NCI-H1048 (cell line): ENCODE results near the gene FOXF1.

Experiments
- DNase-seq: peaks from one replicate; lab custom pipeline; 2025; lab: John Stamatoyannopoulos, UW

Gene FOXF1

DNA sequence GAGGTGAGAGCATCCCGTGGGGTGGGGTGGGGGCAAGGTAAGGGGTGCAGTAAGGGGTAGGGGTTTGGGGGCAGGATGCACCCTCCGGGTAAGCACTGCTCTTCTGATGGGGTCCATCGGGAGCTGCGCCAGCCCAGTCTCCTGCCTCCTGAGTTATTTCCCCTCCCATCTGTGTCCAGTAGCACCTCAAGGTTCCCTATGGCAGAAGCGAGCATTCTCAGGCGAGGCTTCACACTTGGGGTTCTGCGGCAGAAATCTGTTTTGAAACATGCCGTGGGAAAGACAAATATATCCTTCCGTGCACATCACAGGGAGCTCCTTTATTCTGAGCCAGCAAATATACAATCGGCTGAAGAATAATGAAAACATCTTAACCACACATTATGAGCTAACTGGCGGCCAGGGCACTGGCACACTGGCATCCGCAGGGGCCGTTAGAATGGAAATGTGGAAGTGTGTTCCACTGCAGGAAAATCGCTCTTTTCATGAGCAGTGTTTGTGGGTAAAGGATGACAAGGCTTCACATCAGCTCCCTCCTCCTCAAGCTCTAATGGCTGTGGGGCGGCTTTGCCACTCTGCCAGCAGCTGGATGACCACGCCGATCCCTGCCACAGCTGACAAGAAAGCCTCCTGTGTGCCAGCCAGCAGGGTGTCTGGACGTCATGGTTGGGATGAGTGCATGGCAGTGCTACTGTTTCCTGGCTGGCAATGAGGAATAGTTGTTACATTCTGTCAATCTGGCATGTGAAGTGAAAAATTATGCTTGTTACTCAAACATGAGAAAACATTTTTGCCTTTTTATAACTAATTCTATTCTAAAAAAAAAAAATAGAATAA is 24.7 kb downstream of the FOXF1 start:
- no peak for DNase-seq

- DNase-seq = no peak
These were observed 26.3 kb downstream of the FOXF1 start for GRCh38 chr16:86536621-86537020.

DNA sequence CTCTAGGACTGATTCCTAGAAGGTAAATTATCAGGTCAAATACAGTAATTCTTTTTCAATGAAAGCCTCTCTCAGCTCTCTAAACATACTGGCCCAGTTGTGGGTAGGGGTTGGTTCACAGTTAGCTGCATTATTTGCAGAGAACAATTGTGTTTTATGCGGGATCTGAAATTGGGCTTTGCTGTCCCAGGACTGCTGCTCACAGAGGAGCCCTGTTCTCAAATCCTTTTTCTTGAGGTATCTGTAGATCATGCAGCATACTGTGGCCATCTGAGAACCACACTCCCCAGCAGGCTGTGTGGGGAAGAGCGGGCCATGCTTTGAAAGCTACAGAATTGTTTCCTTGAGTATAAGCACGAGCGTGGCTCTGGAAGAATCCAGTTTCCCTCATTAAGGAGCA is 27.2 kb downstream of the FOXF1 start:
- no peak for DNase-seq

DNA sequence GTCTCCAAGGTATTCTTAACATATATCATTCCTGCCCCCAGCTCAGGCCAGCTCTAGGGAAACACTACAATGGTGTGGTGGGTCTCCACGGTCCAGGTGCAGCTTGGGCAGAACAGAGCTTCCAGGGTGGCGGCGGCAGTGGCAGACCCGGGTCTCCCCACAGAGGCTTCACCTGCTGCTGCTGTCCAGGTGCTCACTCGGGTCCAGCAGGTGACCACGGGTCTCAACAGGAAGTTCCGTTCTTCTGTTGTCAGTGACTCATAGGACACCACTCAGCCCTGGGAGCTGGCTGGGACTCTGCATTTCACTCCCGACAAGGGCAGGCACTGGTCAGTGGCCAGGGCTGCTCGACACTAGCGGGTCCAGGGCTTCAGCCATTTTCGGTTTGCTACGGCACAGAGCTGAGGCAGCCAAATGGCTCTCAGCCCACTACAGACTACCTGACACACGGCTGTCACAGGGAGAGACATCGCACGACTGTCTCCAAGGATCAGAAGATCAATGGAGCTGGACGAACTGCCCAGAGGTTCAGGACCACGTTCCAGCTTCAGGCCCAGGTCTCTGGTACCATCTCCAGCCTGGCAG is 28.0 kb downstream of the FOXF1 start:
- no peak for DNase-seq

DNA sequence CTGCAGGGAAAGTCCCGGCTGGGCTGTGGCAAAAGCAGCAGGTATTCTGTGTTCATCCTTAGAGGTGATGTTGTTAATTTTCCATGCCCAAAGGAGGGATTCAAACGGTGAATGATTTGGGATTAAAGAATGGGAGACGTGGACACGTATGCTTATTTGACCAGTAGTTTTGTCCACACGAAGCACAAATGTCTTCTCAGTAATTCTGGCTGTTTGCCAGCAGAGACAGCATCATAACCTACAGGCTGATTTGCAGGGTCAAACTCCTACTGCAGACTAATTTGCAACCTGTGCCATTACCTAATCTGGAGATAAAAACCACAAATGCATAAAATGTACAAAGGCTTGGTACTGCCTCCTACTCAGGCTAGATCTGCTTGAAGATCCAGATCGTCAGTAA is 30.6 kb downstream of the FOXF1 start:
- DNase-seq = no peak

GRCh38 chr16:86541560-86541959 is 31.2 kb downstream of the FOXF1 start:
- DNase-seq = no peak

- no peak for DNase-seq
These were observed 32.7 kb downstream of the FOXF1 start for GRCh38 chr16:86542756-86543750.

DNA sequence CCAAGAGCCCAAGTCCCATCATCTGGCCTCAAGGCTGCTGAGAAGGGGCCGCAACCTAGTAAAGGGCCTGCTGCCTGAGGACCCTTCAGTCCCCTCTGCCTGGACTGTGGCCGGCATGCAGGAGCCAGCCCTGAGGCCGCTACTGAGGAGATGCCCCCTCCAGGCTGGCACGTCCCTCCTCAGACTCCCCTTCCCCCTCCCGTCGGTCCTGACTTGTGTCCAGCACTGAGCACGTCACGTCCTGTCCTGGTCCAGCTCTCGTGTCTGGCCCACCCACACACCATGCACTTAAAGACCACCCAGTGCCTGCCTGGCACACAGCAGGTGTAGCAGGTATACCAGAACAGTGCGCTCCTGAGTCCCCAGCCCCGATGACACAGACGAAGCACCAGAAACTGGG is 35.2 kb downstream of the FOXF1 start:
- DNase-seq = no peak

DNA sequence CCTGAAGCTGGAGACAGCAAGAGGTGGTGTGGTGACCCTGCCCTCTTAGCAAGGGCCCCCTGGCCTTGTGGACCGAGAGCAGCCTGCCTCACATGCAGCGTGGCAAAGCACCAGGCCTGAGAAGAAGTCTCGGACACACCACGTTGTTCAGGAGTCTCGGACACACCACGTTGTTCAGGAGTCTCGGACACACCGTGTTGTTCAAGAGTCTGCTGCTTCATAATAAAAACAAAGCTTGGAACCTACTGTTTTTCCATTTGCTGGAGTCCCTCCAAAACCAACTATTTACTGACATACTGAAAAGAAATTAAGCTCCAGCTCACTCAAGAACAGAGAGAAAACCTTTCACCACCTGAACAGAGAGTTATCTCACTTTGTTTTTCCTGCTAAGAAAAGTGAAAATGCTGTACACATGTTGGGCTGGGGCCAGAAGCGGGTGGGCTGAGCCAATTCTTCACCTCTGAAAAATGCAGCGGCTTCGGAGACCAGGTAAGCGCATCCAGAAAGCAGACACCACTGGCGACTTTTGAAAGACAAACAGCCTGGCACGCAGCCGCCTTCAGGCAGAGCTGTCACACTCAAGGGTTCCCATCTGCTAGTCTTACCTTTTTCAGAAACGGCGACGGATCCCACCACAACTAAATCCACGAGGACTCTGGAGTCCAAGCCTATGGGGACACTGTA is 35.8 kb downstream of the FOXF1 start:
- DNase-seq = no peak

- DNase-seq = no peak
These were observed 36.3 kb downstream of the FOXF1 start for GRCh38 chr16:86546638-86547013.

GRCh38 chr16:86547286-86547685 is 37.0 kb downstream of the FOXF1 start:
- DNase-seq = no peak

GRCh38 chr16:86549076-86549892 is 39.0 kb downstream of the FOXF1 start:
- no peak for DNase-seq

GRCh38 chr16:86549893-86550190 is 39.5 kb downstream of the FOXF1 start:
- no peak for DNase-seq

DNA sequence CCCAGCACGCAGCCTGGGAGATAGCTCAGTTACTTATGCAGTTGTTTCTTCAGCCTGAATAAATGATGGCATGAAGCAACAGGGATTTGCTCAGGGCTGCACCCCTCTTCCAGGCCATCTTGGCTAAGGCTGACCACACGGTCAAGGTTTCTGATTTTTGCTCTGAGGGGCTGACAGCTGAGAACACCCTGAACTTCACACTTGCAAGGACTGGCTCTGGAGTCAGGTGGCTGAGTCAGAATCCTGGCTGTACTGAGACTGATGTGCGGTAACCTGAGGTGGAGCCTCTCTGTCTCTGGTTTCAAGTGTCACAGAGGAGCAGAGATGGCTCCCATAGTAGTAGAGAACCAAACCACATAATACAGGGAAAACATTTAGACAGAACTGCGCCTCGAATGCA is 40.0 kb downstream of the FOXF1 start:
- DNase-seq = no peak

GRCh38 chr16:86553356-86553755 is 43.0 kb downstream of the FOXF1 start:
- DNase-seq = no peak

GRCh38 chr16:86554599-86554916 is 44.2 kb downstream of the FOXF1 start:
- DNase-seq = no peak

GRCh38 chr16:86554917-86555703 is 44.8 kb downstream of the FOXF1 start, which contains the start of gene MTHFSD:
Gene MTHFSD, minus strand, starts transcription at chr16:86555235. Its CDS starts 51 bp downstream, at chr16:86555184.
- peak; percentile 61 for DNase-seq

DNA sequence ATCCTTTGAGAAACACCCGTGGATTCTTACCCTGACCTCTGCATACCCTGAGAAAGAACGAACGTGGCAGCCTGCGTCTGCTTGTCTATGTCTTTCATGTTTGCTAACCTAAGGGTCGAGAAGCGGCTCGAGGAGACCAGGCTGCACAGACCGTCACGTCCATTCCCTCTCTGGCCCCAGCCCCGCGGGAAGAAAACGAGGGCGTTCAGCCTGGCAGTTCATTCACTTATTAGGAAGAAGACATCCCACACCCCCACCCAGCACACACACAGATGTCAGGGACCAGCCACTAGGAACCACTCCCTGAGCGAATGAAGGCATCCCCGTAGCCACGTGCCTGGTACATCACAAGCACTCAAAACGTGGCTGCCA is 45.4 kb downstream of the FOXF1 start:
- DNase-seq = no peak

DNA sequence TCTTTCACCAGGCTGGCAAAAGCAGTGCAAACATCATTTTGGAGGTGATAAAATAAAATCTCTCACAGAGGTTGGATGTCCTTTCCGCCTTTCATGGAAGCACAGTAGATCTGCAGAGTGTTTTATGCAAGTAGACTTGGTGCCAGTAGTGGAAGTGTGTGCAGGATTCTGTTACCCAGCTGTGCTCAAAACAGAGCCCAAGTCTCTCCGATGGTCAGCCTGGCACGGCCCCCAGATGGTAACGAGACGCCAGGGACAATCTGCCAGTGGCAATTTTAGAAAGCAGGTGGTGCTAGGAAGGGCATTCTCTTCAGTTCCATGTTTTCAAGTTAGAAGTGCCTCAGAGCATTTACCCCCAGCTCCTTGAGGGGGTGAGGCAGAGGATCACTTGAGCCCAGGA is 46.2 kb downstream of the FOXF1 start:
- DNase-seq = no peak

DNA sequence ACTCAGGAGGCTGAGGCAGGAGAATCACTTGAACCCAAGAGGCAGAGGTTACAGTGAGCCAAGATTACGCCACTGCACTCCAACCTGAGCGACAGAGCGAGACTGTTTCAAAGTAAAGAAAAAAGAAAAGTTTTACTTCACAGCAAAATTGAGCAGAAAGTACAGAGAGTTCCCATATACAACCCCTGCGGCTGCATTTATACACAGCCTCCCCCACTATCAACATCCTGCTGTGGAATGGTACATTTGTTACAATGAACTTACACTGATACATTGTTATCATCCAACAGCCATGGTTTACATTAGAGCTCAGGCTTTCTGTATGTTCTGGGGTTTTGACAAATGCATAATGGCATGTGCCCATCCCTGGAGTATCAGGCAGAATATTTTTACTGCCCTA is 47.3 kb downstream of the FOXF1 start:
- DNase-seq = no peak
